Duodenal mucosa (tissue), 2 donors: ENCODE measurements around the gene REG4.
A peak's percentile ranks its signal among the peaks of the same experiment; 100 is the strongest.
"Not testable (repeated sequence)": the region's sequence is repeated elsewhere in the genome, so short reads cannot be mapped to it uniquely, and the experiment has no call there.

Experiments used
- H3K27ac ChIP-seq: one replicate; pipeline ENCODE4 v1.7.0; 2013; ENCODE audit warnings: low read depth, low read length
- H3K27me3 ChIP-seq, 2 donors: one replicate each; pipeline ENCODE4 v1.7.0; 2013; ENCODE audit warnings: low read length in 2 of 2, control low read depth in 1 of 2; ENCODE audit not compliant: insufficient read depth in 2 of 2, control insufficient read depth in 1 of 2
- H3K36me3 ChIP-seq, 2 donors: one replicate each; pipeline ENCODE4 v1.7.0; 2013; ENCODE audit warnings: low read length in 2 of 2, control low read depth in 1 of 2; ENCODE audit not compliant: insufficient read depth in 2 of 2, control insufficient read depth in 1 of 2
- H3K4me1 ChIP-seq, 2 donors: one replicate each; pipeline ENCODE4 v1.7.0; 2013; ENCODE audit warnings: low read length in 2 of 2, control low read depth in 1 of 2; ENCODE audit not compliant: insufficient read depth in 2 of 2, control insufficient read depth in 1 of 2
- H3K4me3 ChIP-seq, 2 donors: one replicate each; pipeline ENCODE4 v1.7.0; 2013; ENCODE audit warnings: low read length in 2 of 2, low read depth in 1 of 2
- H3K9ac ChIP-seq, 2 donors: one replicate each; pipeline ENCODE4 v1.7.0; 2013; ENCODE audit warnings: low read length in 2 of 2, low read depth in 1 of 2
- H3K9me3 ChIP-seq, 2 donors: one replicate each; pipeline ENCODE4 v1.7.0; 2013; ENCODE audit warnings: low read length in 2 of 2, control low read depth in 1 of 2; ENCODE audit not compliant: control insufficient read depth in 1 of 2

Gene REG4

GRCh38 chr1:119829625-119830024 is 18.4 kb upstream of the REG4 start:
- Histone ChIP-seq H3K27ac (no peak overlapping the region), H3K4me3 (no peak overlapping the region), H3K36me3 (no peaks in the 10 kb centered on the region), H3K4me1 (no peaks in the 10 kb centered on the region), H3K9me3 (no peaks in the 10 kb centered on the region), H3K9ac (no peak overlapping the region), H3K27me3 (no peaks in the 10 kb centered on the region)

GRCh38 chr1:119829006-119829405 is 17.7 kb upstream of the REG4 start:
- H3K27ac ChIP-seq, H3K9me3 ChIP-seq, H3K9ac ChIP-seq, H3K27me3 ChIP-seq, H3K36me3 ChIP-seq, H3K4me3 ChIP-seq, H3K4me1 ChIP-seq: not testable (repeated sequence)

GRCh38 chr1:119828266-119828665 is 17.0 kb upstream of the REG4 start:
- H3K36me3 ChIP-seq, result no peaks in the 10 kb centered on the region
- no peak overlapping the region for H3K4me3 ChIP-seq
- no peaks in the 10 kb centered on the region for H3K27me3 ChIP-seq
- no peak overlapping the region for H3K9ac ChIP-seq
- no peak overlapping the region for H3K27ac ChIP-seq
- H3K9me3 ChIP-seq, result no peaks in the 10 kb centered on the region
- no peaks in the 10 kb centered on the region for H3K4me1 ChIP-seq

- no peak overlapping the region for H3K4me3 ChIP-seq
- no peaks in the 10 kb centered on the region for H3K27me3 ChIP-seq
- H3K9me3 ChIP-seq, result no peaks in the 10 kb centered on the region
- H3K27ac ChIP-seq, result no peak overlapping the region
- H3K36me3 ChIP-seq, result no peaks in the 10 kb centered on the region
- H3K9ac ChIP-seq, result no peak overlapping the region
- no peaks in the 10 kb centered on the region for H3K4me1 ChIP-seq
These were observed 15.8 kb upstream of the REG4 start for GRCh38 chr1:119827010-119827409.

- Histone ChIP-seq H3K9me3 (no peaks in the 10 kb centered on the region), H3K36me3 (no peaks in the 10 kb centered on the region), H3K9ac (no peak overlapping the region), H3K27ac (no peak overlapping the region), H3K4me1 (no peaks in the 10 kb centered on the region), H3K4me3 (no peak overlapping the region), H3K27me3 (no peaks in the 10 kb centered on the region)
These were observed 11.1 kb upstream of the REG4 start for GRCh38 chr1:119822406-119822805.

GRCh38 chr1:119818181-119818580 is 6.9 kb upstream of the REG4 start:
- H3K9me3 ChIP-seq, result no peaks in the 10 kb centered on the region
- H3K4me3 ChIP-seq, result no peak overlapping the region
- H3K4me1 ChIP-seq, result peaks cover 21% of the 10 kb centered on the region in 2 donors
- no peaks in the 10 kb centered on the region for H3K27me3 ChIP-seq
- H3K27ac ChIP-seq, result no peak overlapping the region
- H3K9ac ChIP-seq, result no peak overlapping the region
- no peaks in the 10 kb centered on the region for H3K36me3 ChIP-seq

- peaks cover 27 to 28% of the 10 kb centered on the region in 2 donors for H3K4me1 ChIP-seq
- peak overlapping the region in 1 of 2 donors; percentile 7 for H3K4me3 ChIP-seq
- H3K27me3 ChIP-seq, result no peaks in the 10 kb centered on the region
- no peak overlapping the region for H3K9ac ChIP-seq
- no peaks in the 10 kb centered on the region for H3K9me3 ChIP-seq
- no peaks in the 10 kb centered on the region for H3K36me3 ChIP-seq
- H3K27ac ChIP-seq, result no peak overlapping the region
These were observed 5.1 kb upstream of the REG4 start for GRCh38 chr1:119816407-119816806.

GRCh38 chr1:119815928-119816327 is 4.7 kb upstream of the REG4 start:
- Histone ChIP-seq H3K4me1 (peaks cover 27 to 28% of the 10 kb centered on the region in 2 donors), H3K27me3 (no peaks in the 10 kb centered on the region), H3K27ac (no peak overlapping the region), H3K9ac (no peak overlapping the region), H3K9me3 (no peaks in the 10 kb centered on the region), H3K36me3 (no peaks in the 10 kb centered on the region), H3K4me3 (peak overlapping the region in 1 of 2 donors; percentile 7)

- Histone ChIP-seq H3K4me1 (peaks cover 27 to 28% of the 10 kb centered on the region in 2 donors), H3K9me3 (no peaks in the 10 kb centered on the region), H3K27ac (no peak overlapping the region), H3K4me3 (no peak overlapping the region), H3K36me3 (no peaks in the 10 kb centered on the region), H3K9ac (no peak overlapping the region), H3K27me3 (no peaks in the 10 kb centered on the region)
These were observed 4.1 kb upstream of the REG4 start for GRCh38 chr1:119815361-119815760.

- H3K4me1 ChIP-seq, result peaks cover 27 to 29% of the 10 kb centered on the region in 2 donors
- no peaks in the 10 kb centered on the region for H3K36me3 ChIP-seq
- H3K27ac ChIP-seq, result no peak overlapping the region
- no peak overlapping the region for H3K4me3 ChIP-seq
- H3K9me3 ChIP-seq, result no peaks in the 10 kb centered on the region
- H3K27me3 ChIP-seq, result no peaks in the 10 kb centered on the region
- no peak overlapping the region for H3K9ac ChIP-seq
These were observed 3.0 kb upstream of the REG4 start for GRCh38 chr1:119814288-119814687.

GRCh38 chr1:119811985-119812557 is 811 bp upstream of the REG4 start:
- Histone ChIP-seq H3K4me3 (no peak overlapping the region), H3K36me3 (no peaks in the 10 kb centered on the region), H3K9ac (no peak overlapping the region), H3K9me3 (no peaks in the 10 kb centered on the region), H3K27ac (no peak overlapping the region), H3K4me1 (peaks cover 27 to 32% of the 10 kb centered on the region in 2 donors), H3K27me3 (no peaks in the 10 kb centered on the region)
